Measurements from ENCODE around the gene GLRX5. TPM values are rescaled to one million over a fixed set of nuclear protein-coding genes. Genes with fewer than 3 reads are reported as not detected.
"Not testable (repeated sequence)": the region's sequence is repeated elsewhere in the genome, so short reads cannot be mapped to it uniquely, and the experiment has no call there.

Gene GLRX5
- total and polyA plus RNA-seq, 2 experiments from 2014 or later: 50.0 to 105 TPM

DNA sequence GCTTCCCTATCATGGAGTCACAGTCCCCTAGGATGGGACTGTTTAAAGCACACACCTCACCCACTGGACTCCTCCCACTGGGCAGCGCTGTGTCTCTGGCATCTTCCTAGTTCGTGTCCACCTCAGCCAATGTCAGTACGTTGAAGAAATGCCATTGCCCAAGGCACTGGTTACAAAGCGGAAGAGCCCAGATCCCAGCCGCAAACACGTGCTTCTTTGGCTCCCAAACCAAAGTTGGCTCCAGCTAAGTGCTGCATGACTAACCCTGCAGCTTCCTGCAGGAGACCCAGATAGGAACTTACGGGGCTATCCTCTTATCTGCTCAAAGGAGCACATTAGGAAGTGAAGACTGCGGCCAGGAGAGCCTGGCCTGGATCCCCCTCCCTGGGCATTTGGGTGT is 27.7 kb upstream of the GLRX5 start:
- no peaks in the 10 kb centered on the region for H3K36me3 ChIP-seq (replicated peaks; ENCODE audit: insufficient read depth, low read depth)
- TF ChIP-seq EZH2phosphoT487 (IDR thresholded peaks at IDR 0.05; ENCODE audit: low read depth, severe bottlenecking, unreplicated experiment) (no peak), EZH2 (IDR thresholded peaks at IDR 0.05; ENCODE audit: borderline replicate concordance) (no peak)
- TF ChIP-seq, protein P1, sequence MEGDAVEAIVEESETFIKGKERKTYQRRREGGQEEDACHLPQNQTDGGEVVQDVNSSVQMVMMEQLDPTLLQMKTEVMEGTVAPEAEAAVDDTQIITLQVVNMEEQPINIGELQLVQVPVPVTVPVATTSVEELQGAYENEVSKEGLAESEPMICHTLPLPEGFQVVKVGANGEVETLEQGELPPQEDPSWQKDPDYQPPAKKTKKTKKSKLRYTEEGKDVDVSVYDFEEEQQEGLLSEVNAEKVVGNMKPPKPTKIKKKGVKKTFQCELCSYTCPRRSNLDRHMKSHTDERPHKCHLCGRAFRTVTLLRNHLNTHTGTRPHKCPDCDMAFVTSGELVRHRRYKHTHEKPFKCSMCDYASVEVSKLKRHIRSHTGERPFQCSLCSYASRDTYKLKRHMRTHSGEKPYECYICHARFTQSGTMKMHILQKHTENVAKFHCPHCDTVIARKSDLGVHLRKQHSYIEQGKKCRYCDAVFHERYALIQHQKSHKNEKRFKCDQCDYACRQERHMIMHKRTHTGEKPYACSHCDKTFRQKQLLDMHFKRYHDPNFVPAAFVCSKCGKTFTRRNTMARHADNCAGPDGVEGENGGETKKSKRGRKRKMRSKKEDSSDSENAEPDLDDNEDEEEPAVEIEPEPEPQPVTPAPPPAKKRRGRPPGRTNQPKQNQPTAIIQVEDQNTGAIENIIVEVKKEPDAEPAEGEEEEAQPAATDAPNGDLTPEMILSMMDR (IDR thresholded peaks at IDR 0.05; ENCODE audit: poor library complexity): no peak
- H3K9me2 ChIP-seq (replicated peaks; ENCODE audit: insufficient read depth): no peaks in the 10 kb centered on the region
- no peak overlapping the region for H2AFZ ChIP-seq
- no peaks in the 10 kb centered on the region for H3K9me3 ChIP-seq (ENCODE audit: low read depth)
- WGBS (ENCODE audit: low lambda C conversion rate, missing lambda C conversion rate): 67% methylated on average over 8 of the region's 8 CpGs
- no peaks in the 10 kb centered on the region for H3K4me1 ChIP-seq (ENCODE audit: insufficient read depth)
- H3K27me3 ChIP-seq: no peaks in the 10 kb centered on the region
- no peaks in the 10 kb centered on the region for H3K79me2 ChIP-seq
- H4K20me1 ChIP-seq (ENCODE audit: insufficient read depth, poor library complexity, severe bottlenecking): no peaks in the 10 kb centered on the region
- no peak overlapping the region for H3K4me3 ChIP-seq
- H3K27ac ChIP-seq: no peak overlapping the region
- DNase-seq (ENCODE audit: low spot score): peak; percentile 54
- H3K4me2 ChIP-seq: no peak overlapping the region

GRCh38 chr14:95507701-95508103 is 27.1 kb upstream of the GLRX5 start:
- 89% methylated on average over 3 of the region's 3 CpGs for WGBS (ENCODE audit: low lambda C conversion rate, missing lambda C conversion rate)
- Histone ChIP-seq H4K20me1 (ENCODE audit: insufficient read depth, poor library complexity, severe bottlenecking) (no peaks in the 10 kb centered on the region), H3K36me3 (replicated peaks; ENCODE audit: insufficient read depth, low read depth) (no peaks in the 10 kb centered on the region), H3K9me3 (ENCODE audit: low read depth) (no peaks in the 10 kb centered on the region), H3K9me2 (replicated peaks; ENCODE audit: insufficient read depth) (no peaks in the 10 kb centered on the region), H3K4me1 (ENCODE audit: insufficient read depth) (no peaks in the 10 kb centered on the region), H3K79me2 (no peaks in the 10 kb centered on the region), H2AFZ (no peak overlapping the region), H3K27me3 (no peaks in the 10 kb centered on the region), H3K4me3 (no peak overlapping the region), H3K27ac (no peak overlapping the region), H3K4me2 (no peak overlapping the region)
- no peak for DNase-seq (ENCODE audit: low spot score)
- TF ChIP-seq EZH2 (IDR thresholded peaks at IDR 0.05; ENCODE audit: borderline replicate concordance) (no peak), EZH2phosphoT487 (IDR thresholded peaks at IDR 0.05; ENCODE audit: low read depth, severe bottlenecking, unreplicated experiment) (no peak)
- TF ChIP-seq, protein P1 (IDR thresholded peaks at IDR 0.05; ENCODE audit: poor library complexity): no peak

DNA sequence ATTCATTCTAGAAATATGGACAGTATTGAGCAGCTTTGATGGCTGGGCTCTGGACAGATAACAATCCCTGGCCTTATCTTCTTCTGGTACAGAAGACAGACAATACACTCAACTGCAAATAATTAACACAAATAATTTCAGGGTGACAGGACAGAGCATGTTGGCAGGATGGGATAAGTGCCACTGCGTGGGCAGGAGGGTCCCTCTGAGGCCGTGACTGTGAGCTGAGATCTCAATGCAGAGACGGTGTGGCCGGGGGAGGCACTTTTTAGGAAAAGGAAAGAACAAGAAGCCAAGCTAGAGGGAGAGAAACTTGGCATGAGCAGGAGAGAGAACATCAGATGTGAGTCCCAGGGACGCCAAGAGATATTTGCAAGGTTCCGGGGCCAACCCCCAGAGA is 26.5 kb upstream of the GLRX5 start:
- Histone ChIP-seq H4K20me1 (ENCODE audit: insufficient read depth, poor library complexity, severe bottlenecking) (no peaks in the 10 kb centered on the region), H3K27ac (no peak overlapping the region), H3K4me2 (no peak overlapping the region), H3K4me3 (no peak overlapping the region), H3K9me3 (ENCODE audit: low read depth) (no peaks in the 10 kb centered on the region), H3K27me3 (no peaks in the 10 kb centered on the region), H3K79me2 (no peaks in the 10 kb centered on the region), H3K9me2 (replicated peaks; ENCODE audit: insufficient read depth) (no peaks in the 10 kb centered on the region), H3K36me3 (replicated peaks; ENCODE audit: insufficient read depth, low read depth) (no peaks in the 10 kb centered on the region), H3K4me1 (ENCODE audit: insufficient read depth) (no peaks in the 10 kb centered on the region), H2AFZ (no peak overlapping the region)
- DNase-seq (ENCODE audit: low spot score): no peak
- WGBS (ENCODE audit: low lambda C conversion rate, missing lambda C conversion rate): 91% methylated on average over 6 of the region's 6 CpGs
- TF ChIP-seq, protein P1 (IDR thresholded peaks at IDR 0.05; ENCODE audit: poor library complexity): no peak
- TF ChIP-seq EZH2 (IDR thresholded peaks at IDR 0.05; ENCODE audit: borderline replicate concordance): no peak
- no peak for TF ChIP-seq EZH2phosphoT487 (IDR thresholded peaks at IDR 0.05; ENCODE audit: low read depth, severe bottlenecking, unreplicated experiment)

DNA sequence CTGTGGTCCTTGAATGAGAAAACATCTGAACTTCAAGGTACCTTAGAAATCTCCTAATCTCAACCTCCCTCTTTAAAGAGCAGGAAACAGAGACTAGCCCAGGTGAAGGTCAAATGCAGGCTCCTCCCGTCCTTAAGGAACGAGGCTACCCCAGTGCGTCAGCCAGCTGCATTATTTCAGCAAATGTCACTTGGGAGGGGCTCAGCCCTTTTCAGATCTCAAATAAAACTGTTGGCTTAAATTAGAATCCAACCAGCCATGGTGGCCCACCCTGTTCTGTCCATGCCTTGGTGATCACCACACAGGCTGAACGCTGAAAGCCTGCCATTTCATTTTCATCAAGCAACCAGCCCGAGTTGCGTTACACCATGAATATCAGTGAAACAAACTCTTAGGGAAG is 25.4 kb upstream of the GLRX5 start:
- Histone ChIP-seq H3K36me3 (replicated peaks; ENCODE audit: insufficient read depth, low read depth) (no peaks in the 10 kb centered on the region), H3K4me3 (no peak overlapping the region)

DNA sequence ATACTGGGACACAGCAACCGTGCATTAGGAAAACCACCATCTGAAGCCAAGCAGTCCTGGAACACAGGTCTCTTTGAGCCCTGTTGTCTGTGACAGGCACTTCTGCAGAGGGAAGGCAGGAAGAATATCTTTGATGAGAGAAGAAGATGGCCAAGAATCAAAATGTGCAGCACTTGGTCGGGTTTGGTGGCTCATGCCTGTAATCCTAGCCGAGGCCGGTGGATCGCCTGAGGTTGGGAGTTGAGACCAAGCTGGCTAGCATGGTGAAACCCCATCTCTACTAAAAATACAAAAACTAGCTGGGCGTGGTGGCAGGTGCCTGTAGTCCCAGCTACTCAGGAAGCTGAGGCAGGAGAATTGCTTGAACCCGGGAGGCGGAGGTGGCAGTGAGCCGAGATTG is 24.5 kb upstream of the GLRX5 start:
- H4K20me1 ChIP-seq (ENCODE audit: insufficient read depth, poor library complexity, severe bottlenecking); H3K9me2 ChIP-seq (replicated peaks; ENCODE audit: insufficient read depth); H3K79me2 ChIP-seq; H3K9me3 ChIP-seq (ENCODE audit: low read depth); H3K4me3 ChIP-seq; H3K36me3 ChIP-seq (replicated peaks; ENCODE audit: insufficient read depth, low read depth); H3K4me2 ChIP-seq; H3K27me3 ChIP-seq; H3K27ac ChIP-seq; H3K4me1 ChIP-seq (ENCODE audit: insufficient read depth); H2AFZ ChIP-seq; DNase-seq (ENCODE audit: low spot score): not testable (repeated sequence)
- WGBS (ENCODE audit: low lambda C conversion rate, missing lambda C conversion rate): 90% methylated on average over 9 of the region's 9 CpGs

More for the DNA sequence above, 25.4 kb upstream of the GLRX5 start:
- no peaks in the 10 kb centered on the region for H3K9me2 ChIP-seq (replicated peaks; ENCODE audit: insufficient read depth)
- TF ChIP-seq EZH2phosphoT487 (IDR thresholded peaks at IDR 0.05; ENCODE audit: low read depth, severe bottlenecking, unreplicated experiment): no peak
- no peak for TF ChIP-seq EZH2 (IDR thresholded peaks at IDR 0.05; ENCODE audit: borderline replicate concordance)
- TF ChIP-seq, protein P1 (IDR thresholded peaks at IDR 0.05; ENCODE audit: poor library complexity): no peak
- WGBS (ENCODE audit: low lambda C conversion rate, missing lambda C conversion rate): 88% methylated on average over 6 of the region's 6 CpGs
- H3K79me2 ChIP-seq: no peaks in the 10 kb centered on the region
- H3K4me1 ChIP-seq (ENCODE audit: insufficient read depth): no peaks in the 10 kb centered on the region
- H3K9me3 ChIP-seq (ENCODE audit: low read depth): no peaks in the 10 kb centered on the region
- no peak overlapping the region for H2AFZ ChIP-seq
- no peaks in the 10 kb centered on the region for H4K20me1 ChIP-seq (ENCODE audit: insufficient read depth, poor library complexity, severe bottlenecking)
- no peak overlapping the region for H3K27ac ChIP-seq
- DNase-seq (ENCODE audit: low spot score): no peak
- H3K27me3 ChIP-seq: no peaks in the 10 kb centered on the region
- H3K4me2 ChIP-seq: no peak overlapping the region

All from hepatocyte (in vitro differentiated cells).